ENCODE data around the gene POLE.

The POLE gene

GRCh38 chr12:132720606-132721345 lies 33.6 kb upstream of the POLE start:
- ATAC-seq (ENCODE audit: insufficient read depth, low read depth) (no peak), DNase-seq (no peak)
- Histone ChIP-seq H4K20me1 (ENCODE audit: insufficient read depth, low read length) (peaks cover 70% of the 10 kb centered on the region), H3K9ac (ENCODE audit: low read depth, low read length) (no peak overlapping the region), H3K79me2 (ENCODE audit: insufficient read depth, low read length) (peaks cover 32% of the 10 kb centered on the region), H3K9me3 (ENCODE audit: insufficient read depth, low read length, severe bottlenecking) (no peaks in the 10 kb centered on the region), H3K4me2 (ENCODE audit: insufficient read depth, low read length) (no peak overlapping the region), H2AFZ (ENCODE audit: low read depth, low read length) (no peak overlapping the region), H3K4me1 (ENCODE audit: insufficient read depth, low read length) (no peaks in the 10 kb centered on the region), H3K36me3 (ENCODE audit: insufficient read depth, low read length) (peaks cover 85% of the 10 kb centered on the region), H3K27me3 (ENCODE audit: insufficient read depth, low read length, poor library complexity) (no peaks in the 10 kb centered on the region), H3K27ac (ENCODE audit: low read length) (no peak overlapping the region), H3K4me3 (ENCODE audit: low read depth in 1 of 2, low read length in 2 of 2) (no peak overlapping the region)
- TF ChIP-seq CTCF (IDR thresholded peaks at IDR 0.05; ENCODE audit: borderline replicate concordance, extremely low read depth, low read length, poor library complexity, severe bottlenecking) (no peak), EZH2 (IDR thresholded peaks at IDR 0.05; ENCODE audit: borderline replicate concordance, low read depth, low read length, severe bottlenecking) (no peak)

- Histone ChIP-seq H3K27ac (ENCODE audit: low read length) (no peak overlapping the region), H3K4me3 (ENCODE audit: low read depth in 1 of 2, low read length in 2 of 2) (no peak overlapping the region), H3K4me1 (ENCODE audit: insufficient read depth, low read length) (no peaks in the 10 kb centered on the region), H3K9me3 (ENCODE audit: insufficient read depth, low read length, severe bottlenecking) (no peaks in the 10 kb centered on the region), H4K20me1 (ENCODE audit: insufficient read depth, low read length) (peaks cover 70% of the 10 kb centered on the region), H3K4me2 (ENCODE audit: insufficient read depth, low read length) (no peak overlapping the region), H3K36me3 (ENCODE audit: insufficient read depth, low read length) (peaks cover 81% of the 10 kb centered on the region), H3K9ac (ENCODE audit: low read depth, low read length) (no peak overlapping the region), H3K27me3 (ENCODE audit: insufficient read depth, low read length, poor library complexity) (no peaks in the 10 kb centered on the region), H3K79me2 (ENCODE audit: insufficient read depth, low read length) (peaks cover 35% of the 10 kb centered on the region), H2AFZ (ENCODE audit: low read depth, low read length) (no peak overlapping the region)
- no peak for ATAC-seq (ENCODE audit: insufficient read depth, low read depth)
- DNase-seq, result no peak
- TF ChIP-seq EZH2 (IDR thresholded peaks at IDR 0.05; ENCODE audit: borderline replicate concordance, low read depth, low read length, severe bottlenecking) (no peak), CTCF (IDR thresholded peaks at IDR 0.05; ENCODE audit: borderline replicate concordance, extremely low read depth, low read length, poor library complexity, severe bottlenecking) (no peak)
Observed at GRCh38 chr12:132719954-132720324, 32.8 kb upstream of the POLE start.

DNA sequence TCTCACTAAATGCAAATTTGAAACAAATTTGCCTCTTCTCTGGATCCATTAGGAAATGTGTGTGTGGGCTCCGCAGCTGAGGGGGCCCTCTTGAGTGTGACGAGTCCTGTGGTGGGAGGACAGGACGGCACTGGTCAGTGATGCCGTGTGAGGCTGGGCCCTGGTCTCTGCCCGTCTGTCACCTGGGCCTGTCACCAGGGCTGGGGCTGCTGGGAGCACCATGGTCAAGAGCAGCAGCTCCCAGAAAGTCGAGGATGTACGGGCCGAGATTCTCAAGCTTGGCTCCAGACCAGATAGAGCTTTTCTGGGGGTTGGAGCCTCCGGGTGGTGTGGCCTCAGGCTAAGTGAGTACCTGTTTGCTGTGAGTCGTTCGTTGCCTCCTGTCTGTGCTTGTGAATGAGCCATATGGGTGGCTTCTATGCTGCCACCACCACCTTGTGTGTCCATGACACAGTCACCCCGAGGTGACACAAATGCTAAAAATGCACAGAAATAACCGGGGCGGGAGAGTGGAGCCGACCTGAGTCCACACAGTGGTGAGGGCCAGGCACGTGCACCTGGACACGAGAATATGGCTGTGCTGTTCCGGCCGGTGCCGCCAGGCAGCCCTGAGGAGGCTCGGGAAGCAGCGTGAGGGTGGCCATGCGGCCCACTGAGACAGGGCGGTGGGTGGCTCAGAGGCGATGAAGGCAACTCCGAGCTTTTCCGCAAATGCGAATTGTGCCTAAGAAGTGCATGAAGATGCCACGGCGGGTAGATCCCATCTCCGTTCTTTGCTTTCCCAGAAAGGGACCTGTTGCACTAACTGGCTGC lies 32.2 kb upstream of the POLE start:
- H3K9me3 ChIP-seq (ENCODE audit: insufficient read depth, low read length, severe bottlenecking), result no peaks in the 10 kb centered on the region
- no peak overlapping the region for H3K9ac ChIP-seq (ENCODE audit: low read depth, low read length)
- H4K20me1 ChIP-seq (ENCODE audit: insufficient read depth, low read length), result peaks cover 70% of the 10 kb centered on the region
- H3K79me2 ChIP-seq (ENCODE audit: insufficient read depth, low read length), result peaks cover 41% of the 10 kb centered on the region
- no peak for DNase-seq
- TF ChIP-seq CTCF (IDR thresholded peaks at IDR 0.05; ENCODE audit: borderline replicate concordance, extremely low read depth, low read length, poor library complexity, severe bottlenecking) (no peak), EZH2 (IDR thresholded peaks at IDR 0.05; ENCODE audit: borderline replicate concordance, low read depth, low read length, severe bottlenecking) (no peak)
- no peak overlapping the region for H3K4me3 ChIP-seq (ENCODE audit: low read depth in 1 of 2, low read length in 2 of 2)
- H3K27ac ChIP-seq (ENCODE audit: low read length), result no peak overlapping the region
- H3K4me1 ChIP-seq (ENCODE audit: insufficient read depth, low read length), result no peaks in the 10 kb centered on the region; the same call in 1 of the 2 replicates
- ATAC-seq (ENCODE audit: insufficient read depth, low read depth), result no peak
- H3K36me3 ChIP-seq (ENCODE audit: insufficient read depth, low read length), result peaks cover 81% of the 10 kb centered on the region
- H3K27me3 ChIP-seq (ENCODE audit: insufficient read depth, low read length, poor library complexity), result no peaks in the 10 kb centered on the region
- H2AFZ ChIP-seq (ENCODE audit: low read depth, low read length), result no peak overlapping the region
- H3K4me2 ChIP-seq (ENCODE audit: insufficient read depth, low read length), result no peak overlapping the region

Measured in DND-41 (cell line).